Activated CD8-positive, alpha-beta T cell treated with anti-CD3 and anti-CD28 coated beads for 36 hours (primary cell): ENCODE data around the gene ZNRF3. TPM values are rescaled to one million over a fixed set of nuclear protein-coding genes. Genes with fewer than 3 reads are reported as not detected.
A peak's percentile ranks its signal among the peaks of the same experiment; 100 is the strongest.

Experiments
- ATAC-seq: fragments of 200-7000 bp; cut with Tn5 transposase; one replicate; pipeline ENCODE4 v1.10.0; 2021; ENCODE audit warnings: mild to moderate bottlenecking, moderate library complexity
- CTCF ChIA-PET: fragments of 350-600 bp; sonication (Branson Sonifier 250); formaldehyde crosslinking; loops from one replicate; lab custom pipeline; 2021; ENCODE audit warnings: antibody characterized with exemption; lab: Charles Lee
- POLR2A ChIA-PET: fragments of 350-600 bp; sonication (Branson Sonifier 250); formaldehyde crosslinking; loops from one replicate; lab custom pipeline; 2021; ENCODE audit warnings: antibody characterized with exemption; lab: Charles Lee
- DNase-seq: peaks from one replicate; pipeline ENCODE4 v3.0.0-alpha.2; 2020
- H3K27ac Mint-ChIP-seq: one replicate; pipeline ENCODE4 v1.8.0; 2021; ENCODE audit warnings: mild to moderate bottlenecking, mixed read lengths
- H3K27me3 Mint-ChIP-seq: one replicate; pipeline ENCODE4 v1.8.0; 2021; ENCODE audit warnings: mixed read lengths
- H3K36me3 Mint-ChIP-seq: one replicate; pipeline ENCODE4 v1.8.0; 2021; ENCODE audit warnings: low read depth, mixed read lengths
- H3K4me1 Mint-ChIP-seq: one replicate; pipeline ENCODE4 v1.8.0; 2021; ENCODE audit warnings: low read depth, mixed read lengths
- H3K4me3 Mint-ChIP-seq: one replicate; pipeline ENCODE4 v1.8.0; 2021; ENCODE audit warnings: mild to moderate bottlenecking, moderate library complexity, mixed read lengths
- H3K9me3 Mint-ChIP-seq: one replicate; pipeline ENCODE4 v1.8.0; 2021; ENCODE audit warnings: mixed read lengths
- CTCF ChIP-seq: fragments of 200-600 bp; IDR thresholded peaks from one replicate; pipeline ENCODE4 v1.8.0; 2022; ENCODE audit warnings: antibody characterized with exemption, mild to moderate bottlenecking
- intact Hi-C: fragments of 100-400 bp; cut with micrococcal nuclease; formaldehyde crosslinking; loops from one replicate; pipeline ENCODE4 v1.10.0; 2022
- total RNA-seq, 2 experiments: library from RNA; stranded (reverse); gene quantifications; one replicate each; pipeline ENCODE4 v1.2.3, GENCODE V29; 2021

ZNRF3 gene
- total RNA-seq, 2 experiments from 2014 or later = 2.0 to 2.5 TPM

GRCh38 chr22:29029202-29030000 is 146.0 kb downstream of the ZNRF3 start:
- no peak overlapping the region for H3K4me3 Mint-ChIP-seq
- intact Hi-C loops = no loop called here
- H3K36me3 Mint-ChIP-seq = no peaks in the 10 kb centered on the region
- no peak for TF ChIP-seq CTCF
- peaks cover 20% of the 10 kb centered on the region for H3K4me1 Mint-ChIP-seq
- peaks cover 48% of the 10 kb centered on the region for H3K27me3 Mint-ChIP-seq
- ChIA-PET CTCF (interaction anchor here (1.1 to 4.2 kb wide), 3 partner anchors 11 to 174 kb away, joined by 3 to 17 read pairs (median 4); no protein-coding TSS in a partner anchor), POLR2A (no interaction called here)
- ATAC-seq = no peak
- no peak for DNase-seq
- no peaks in the 10 kb centered on the region for H3K9me3 Mint-ChIP-seq
- no peak overlapping the region for H3K27ac Mint-ChIP-seq

GRCh38 chr22:29030016-29030617 is 146.7 kb downstream of the ZNRF3 start:
- POLR2A ChIA-PET = no interaction called here
- CTCF ChIA-PET = interaction anchor here (1.1 to 4.2 kb wide), 4 partner anchors 11 to 201 kb away, joined by 3 to 17 read pairs (median 4); no protein-coding TSS in a partner anchor
- intact Hi-C loops = no loop called here
- TF ChIP-seq CTCF = no peak
- H3K36me3 Mint-ChIP-seq = no peaks in the 10 kb centered on the region
- H3K4me3 Mint-ChIP-seq = peak overlapping the region; percentile 19
- H3K4me1 Mint-ChIP-seq = peaks cover 20% of the 10 kb centered on the region
- ATAC-seq = peak; percentile 45
- peaks cover 48% of the 10 kb centered on the region for H3K27me3 Mint-ChIP-seq
- no peaks in the 10 kb centered on the region for H3K9me3 Mint-ChIP-seq
- H3K27ac Mint-ChIP-seq = no peak overlapping the region
- DNase-seq = peak; percentile 55

GRCh38 chr22:29030618-29031226 is 147.3 kb downstream of the ZNRF3 start:
- no peak for TF ChIP-seq CTCF
- H3K27me3 Mint-ChIP-seq = peaks cover 45% of the 10 kb centered on the region
- H3K27ac Mint-ChIP-seq = no peak overlapping the region
- peaks cover 20% of the 10 kb centered on the region for H3K4me1 Mint-ChIP-seq
- no peaks in the 10 kb centered on the region for H3K9me3 Mint-ChIP-seq
- ChIA-PET CTCF (interaction anchor here (0.7 to 4.2 kb wide), 8 partner anchors 10 to 202 kb away, joined by 3 to 17 read pairs (median 3); no protein-coding TSS in a partner anchor), POLR2A (interaction anchor here (0.8 kb wide), 1 partner anchor 122 kb away, joined by 3 read pairs; no protein-coding TSS in a partner anchor)
- no peaks in the 10 kb centered on the region for H3K36me3 Mint-ChIP-seq
- DNase-seq (peak; percentile 42), ATAC-seq (peak; percentile 41)
- peak overlapping the region; percentile 31 for H3K4me3 Mint-ChIP-seq
- intact Hi-C loops = no loop called here

- TF ChIP-seq CTCF = no peak
- peaks cover 20% of the 10 kb centered on the region for H3K4me1 Mint-ChIP-seq
- POLR2A ChIA-PET = interaction anchor here (0.6 to 0.8 kb wide), 2 partner anchors 123 to 284 kb away, joined by 3 read pairs; no protein-coding TSS in a partner anchor
- H3K9me3 Mint-ChIP-seq = no peaks in the 10 kb centered on the region
- H3K4me3 Mint-ChIP-seq = peak overlapping the region; percentile 31
- peaks cover 44% of the 10 kb centered on the region for H3K27me3 Mint-ChIP-seq
- CTCF ChIA-PET = interaction anchor here (0.7 to 4.2 kb wide), 9 partner anchors 9 to 202 kb away, joined by 3 to 17 read pairs (median 3); no protein-coding TSS in a partner anchor
- H3K27ac Mint-ChIP-seq = no peak overlapping the region
- DNase-seq (peak; percentile 36), ATAC-seq (peak; percentile 71)
- intact Hi-C loops = no loop called here
- H3K36me3 Mint-ChIP-seq = no peaks in the 10 kb centered on the region
These were observed 148.0 kb downstream of the ZNRF3 start for GRCh38 chr22:29031227-29032011.
